ENCODE results near the gene ARID3A. TPM values are rescaled to one million over a fixed set of nuclear protein-coding genes. Genes with fewer than 3 reads are reported as not detected.

ARID3A gene
- polyA plus RNA-seq, 1 donor: 187 TPM

DNA sequence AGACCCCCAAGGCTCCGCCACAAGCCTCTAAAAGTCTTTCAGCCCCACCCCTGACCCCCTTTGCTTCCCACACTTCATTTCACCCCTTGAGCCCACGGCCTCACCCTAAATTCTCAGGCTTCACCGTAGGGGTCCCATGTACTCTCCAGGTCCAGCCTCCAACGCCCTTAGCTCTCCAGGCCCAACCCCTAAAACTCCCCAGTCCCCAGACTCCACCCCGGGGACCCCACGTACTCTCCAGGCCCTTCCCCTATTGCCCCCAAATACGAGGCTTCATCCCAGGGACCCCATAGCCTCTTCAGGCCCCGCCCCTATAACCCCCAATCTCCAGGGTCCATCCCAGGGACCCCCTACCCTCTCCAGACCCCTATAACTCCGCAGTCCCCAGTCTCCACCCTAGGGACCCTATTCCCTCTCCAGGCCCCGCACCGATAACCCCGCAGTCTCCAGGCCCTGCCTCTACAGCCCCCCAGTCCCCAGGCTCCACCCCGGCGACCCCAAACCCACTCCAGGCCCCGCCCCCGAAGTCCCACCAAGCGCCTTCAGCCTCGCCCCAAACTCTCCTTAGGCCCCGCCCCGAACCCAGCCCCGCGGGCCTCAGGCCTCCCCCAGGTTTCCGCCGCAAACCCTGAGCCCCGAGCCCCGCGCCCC, 33.5 kb upstream of the ARID3A start:
- no peak for DNase-seq

DNA sequence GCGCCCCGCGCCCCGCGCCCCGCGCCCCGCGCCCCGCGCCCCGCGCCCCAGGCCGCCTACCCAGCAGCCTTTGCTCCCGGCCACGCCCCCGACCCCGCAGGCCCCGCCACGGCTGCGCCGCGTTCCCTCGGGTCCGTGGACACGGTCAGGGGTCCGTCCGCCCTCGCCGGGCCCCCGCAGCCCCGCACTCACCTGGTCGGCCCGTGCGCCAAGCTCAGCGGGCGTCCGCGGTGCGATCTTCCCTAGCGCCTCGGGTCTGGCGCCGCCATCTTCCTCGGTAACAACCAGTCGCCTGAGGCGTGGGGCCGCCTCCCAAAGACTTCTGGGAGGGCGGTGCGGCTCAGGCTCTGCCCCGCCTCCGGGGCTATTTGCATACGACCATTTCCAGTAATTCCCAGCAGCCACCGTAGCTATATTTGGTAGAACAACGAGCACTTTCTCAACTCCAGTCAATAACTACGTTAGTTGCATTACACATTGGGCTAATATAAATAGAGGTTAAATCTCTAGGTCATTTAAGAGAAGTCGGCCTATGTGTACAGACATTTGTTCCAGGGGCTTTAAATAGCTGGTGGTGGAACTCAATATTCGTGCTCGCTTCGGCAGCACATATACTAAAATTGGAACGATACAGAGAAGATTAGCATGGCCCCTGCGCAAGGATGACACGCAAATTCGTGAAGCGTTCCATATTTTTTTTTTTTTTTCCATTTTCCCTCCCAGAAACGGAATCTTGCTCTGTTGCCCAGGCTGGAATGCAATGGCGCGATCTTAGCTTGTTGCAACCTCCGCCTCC, 32.7 kb upstream of the ARID3A start, which contains the start of the genes MED16 and RNU6-9:
MED16 (minus strand) TSS at position 294 of the 796 bp plus-strand sequence. CDS start 2,056 bp downstream, outside the sequence.
RNU6-9 (plus strand) TSS at position 591 of the 796 bp plus-strand sequence.
- DNase-seq: peak; percentile 94 to 95
- WGBS (ENCODE audit: insufficient coverage, low lambda C conversion rate): no CpG with 5 or more reads among the region's 69 CpGs
- Histone ChIP-seq H3K27me3 (ENCODE audit: control insufficient read depth, insufficient read depth, low read length) (no peaks in the 10 kb centered on the region), H3K4me3 (ENCODE audit: low read length) (peak within 1 kb of the TSS; percentile 88), H3K9me3 (ENCODE audit: control insufficient read depth, low read depth, low read length) (no peaks in the 10 kb centered on the region), H3K36me3 (ENCODE audit: control insufficient read depth, insufficient read depth, low read length) (peaks cover 31% of the 10 kb centered on the region), H3K27ac (ENCODE audit: low read length) (peak within 1 kb of the TSS; percentile 77), H3K4me1 (ENCODE audit: control insufficient read depth, insufficient read depth, low read length) (peaks cover 11% of the 10 kb centered on the region)

More for the DNA sequence above, 33.5 kb upstream of the ARID3A start:
- H3K4me1 ChIP-seq (ENCODE audit: control insufficient read depth, insufficient read depth, low read length): peaks cover 11% of the 10 kb centered on the region
- H3K27ac ChIP-seq (ENCODE audit: low read length): peak overlapping the region; percentile 77
- peaks cover 34% of the 10 kb centered on the region for H3K36me3 ChIP-seq (ENCODE audit: control insufficient read depth, insufficient read depth, low read length)
- H3K4me3 ChIP-seq (ENCODE audit: low read length): peak overlapping the region; percentile 88
- no peaks in the 10 kb centered on the region for H3K9me3 ChIP-seq (ENCODE audit: control insufficient read depth, low read depth, low read length)
- WGBS (ENCODE audit: insufficient coverage, low lambda C conversion rate): no CpG with 5 or more reads among the region's 27 CpGs
- H3K27me3 ChIP-seq (ENCODE audit: control insufficient read depth, insufficient read depth, low read length): no peaks in the 10 kb centered on the region

DNA sequence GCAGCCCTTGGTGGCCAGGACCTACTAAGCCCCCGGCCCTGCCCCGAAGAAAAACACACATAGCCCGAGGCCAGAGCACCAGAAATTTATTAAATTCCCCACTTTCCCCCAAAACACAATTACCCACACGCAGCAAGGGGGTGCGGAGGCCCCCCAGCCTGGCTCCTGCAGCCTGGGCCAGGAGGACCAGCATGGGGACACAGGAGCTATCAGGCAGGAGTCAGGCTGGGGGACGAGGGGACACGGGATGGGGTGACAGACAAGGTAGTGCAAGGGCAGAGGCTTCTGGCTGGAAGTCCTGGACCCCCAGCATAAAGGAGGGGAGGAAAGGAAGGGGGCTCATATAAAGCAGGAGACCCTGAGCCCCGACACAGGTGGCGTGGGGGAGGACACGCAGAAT, 29.4 kb upstream of the ARID3A start:
- Histone ChIP-seq H3K4me3 (ENCODE audit: low read length) (no peak overlapping the region), H3K27me3 (ENCODE audit: control insufficient read depth, insufficient read depth, low read length) (no peaks in the 10 kb centered on the region), H3K36me3 (ENCODE audit: control insufficient read depth, insufficient read depth, low read length) (peaks cover 27% of the 10 kb centered on the region), H3K4me1 (ENCODE audit: control insufficient read depth, insufficient read depth, low read length) (peaks cover 5% of the 10 kb centered on the region), H3K9me3 (ENCODE audit: control insufficient read depth, low read depth, low read length) (peaks cover 4% of the 10 kb centered on the region), H3K27ac (ENCODE audit: low read length) (no peak overlapping the region)
- DNase-seq: no peak
- no CpG with 5 or more reads among the region's 10 CpGs for WGBS (ENCODE audit: insufficient coverage, low lambda C conversion rate)

DNA sequence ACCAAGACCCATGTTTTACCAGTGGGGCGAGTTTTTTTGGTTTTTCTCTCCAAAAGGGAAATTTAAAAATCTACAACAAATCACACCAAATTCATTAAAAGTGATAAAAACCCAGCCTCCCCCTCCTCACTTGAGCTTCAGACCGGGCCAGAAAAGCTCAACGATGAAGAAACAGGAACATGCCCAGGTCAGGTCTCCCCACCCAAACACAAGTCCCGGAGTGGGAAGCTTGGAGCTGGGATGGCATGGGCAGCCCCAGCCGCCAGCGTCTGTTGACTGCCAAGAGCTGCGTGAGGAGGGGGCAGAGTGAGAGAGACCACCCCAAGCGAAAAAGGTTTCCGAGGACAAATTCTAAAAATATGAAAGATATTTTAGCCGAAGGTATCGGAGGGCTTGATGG, 28.8 kb upstream of the ARID3A start:
- Histone ChIP-seq H3K9me3 (ENCODE audit: control insufficient read depth, low read depth, low read length) (peaks cover 4% of the 10 kb centered on the region), H3K4me3 (ENCODE audit: low read length) (no peak overlapping the region), H3K36me3 (ENCODE audit: control insufficient read depth, insufficient read depth, low read length) (peaks cover 32% of the 10 kb centered on the region), H3K4me1 (ENCODE audit: control insufficient read depth, insufficient read depth, low read length) (peaks cover 2% of the 10 kb centered on the region), H3K27me3 (ENCODE audit: control insufficient read depth, insufficient read depth, low read length) (no peaks in the 10 kb centered on the region), H3K27ac (ENCODE audit: low read length) (no peak overlapping the region)
- no peak for DNase-seq
- WGBS (ENCODE audit: insufficient coverage, low lambda C conversion rate): 100% methylated on average over 3 of the region's 11 CpGs

DNA sequence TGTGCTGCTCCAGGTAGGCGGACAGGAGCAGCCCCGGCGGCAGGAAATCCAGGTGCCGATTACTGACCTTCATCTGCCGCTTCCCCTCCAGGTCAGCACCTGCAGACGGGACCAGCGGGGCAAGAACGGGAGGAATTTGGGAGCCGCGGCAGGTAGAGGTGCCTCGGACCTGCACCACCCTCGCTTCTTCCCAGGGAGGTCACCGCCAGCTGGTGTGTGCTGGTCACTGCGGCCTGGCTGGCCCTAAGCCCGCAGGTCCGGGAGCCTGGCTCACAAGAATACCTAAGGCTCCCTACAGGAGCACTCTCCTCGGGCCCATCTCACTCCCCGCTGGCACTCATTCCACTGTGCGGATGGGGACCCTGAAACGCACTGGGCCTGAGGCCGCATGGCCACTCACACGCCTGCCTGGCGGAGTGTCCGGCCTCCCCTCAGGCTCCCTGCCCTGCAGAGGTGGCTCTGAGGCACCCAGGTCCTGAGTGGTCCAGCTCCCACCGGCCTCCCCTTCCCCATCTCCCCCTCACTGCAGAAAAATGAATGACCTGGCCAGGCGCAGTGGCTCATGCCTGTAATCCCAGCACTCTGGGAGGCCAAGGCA, 28.3 kb upstream of the ARID3A start:
- Histone ChIP-seq H3K36me3 (ENCODE audit: control insufficient read depth, insufficient read depth, low read length) (peaks cover 34% of the 10 kb centered on the region), H3K27me3 (ENCODE audit: control insufficient read depth, insufficient read depth, low read length) (no peaks in the 10 kb centered on the region), H3K27ac (ENCODE audit: low read length) (no peak overlapping the region), H3K4me1 (ENCODE audit: control insufficient read depth, insufficient read depth, low read length) (no peaks in the 10 kb centered on the region), H3K9me3 (ENCODE audit: control insufficient read depth, low read depth, low read length) (peaks cover 4% of the 10 kb centered on the region), H3K4me3 (ENCODE audit: low read length) (no peak overlapping the region)
- no CpG with 5 or more reads among the region's 26 CpGs for WGBS (ENCODE audit: insufficient coverage, low lambda C conversion rate)
- DNase-seq: no peak

DNA sequence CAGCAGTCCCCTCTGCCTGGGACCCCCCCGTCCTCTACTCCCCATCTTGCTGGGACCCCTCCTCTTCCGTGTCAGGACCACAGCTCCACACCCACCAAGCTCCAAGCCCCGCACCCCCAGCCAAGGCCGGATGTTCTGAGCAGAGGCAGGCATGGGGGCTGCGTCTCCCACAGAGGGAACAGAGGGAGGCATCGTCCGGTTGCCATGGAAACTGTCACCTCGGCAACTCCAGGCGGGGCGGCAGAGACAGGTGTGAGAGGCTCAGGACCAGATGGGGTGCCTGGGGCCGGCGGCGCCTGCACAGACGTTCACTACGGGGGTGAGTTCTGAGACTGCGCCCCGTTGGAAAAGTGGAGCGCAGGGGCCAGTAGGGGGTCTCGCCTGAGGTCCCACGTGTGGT, 27.2 kb upstream of the ARID3A start:
- Histone ChIP-seq H3K36me3 (ENCODE audit: control insufficient read depth, insufficient read depth, low read length) (peaks cover 34% of the 10 kb centered on the region), H3K4me1 (ENCODE audit: control insufficient read depth, insufficient read depth, low read length) (no peaks in the 10 kb centered on the region), H3K27ac (ENCODE audit: low read length) (no peak overlapping the region), H3K4me3 (ENCODE audit: low read length) (no peak overlapping the region), H3K27me3 (ENCODE audit: control insufficient read depth, insufficient read depth, low read length) (no peaks in the 10 kb centered on the region), H3K9me3 (ENCODE audit: control insufficient read depth, low read depth, low read length) (peaks cover 4% of the 10 kb centered on the region)
- DNase-seq: no peak
- no CpG with 5 or more reads among the region's 20 CpGs for WGBS (ENCODE audit: insufficient coverage, low lambda C conversion rate)

DNA sequence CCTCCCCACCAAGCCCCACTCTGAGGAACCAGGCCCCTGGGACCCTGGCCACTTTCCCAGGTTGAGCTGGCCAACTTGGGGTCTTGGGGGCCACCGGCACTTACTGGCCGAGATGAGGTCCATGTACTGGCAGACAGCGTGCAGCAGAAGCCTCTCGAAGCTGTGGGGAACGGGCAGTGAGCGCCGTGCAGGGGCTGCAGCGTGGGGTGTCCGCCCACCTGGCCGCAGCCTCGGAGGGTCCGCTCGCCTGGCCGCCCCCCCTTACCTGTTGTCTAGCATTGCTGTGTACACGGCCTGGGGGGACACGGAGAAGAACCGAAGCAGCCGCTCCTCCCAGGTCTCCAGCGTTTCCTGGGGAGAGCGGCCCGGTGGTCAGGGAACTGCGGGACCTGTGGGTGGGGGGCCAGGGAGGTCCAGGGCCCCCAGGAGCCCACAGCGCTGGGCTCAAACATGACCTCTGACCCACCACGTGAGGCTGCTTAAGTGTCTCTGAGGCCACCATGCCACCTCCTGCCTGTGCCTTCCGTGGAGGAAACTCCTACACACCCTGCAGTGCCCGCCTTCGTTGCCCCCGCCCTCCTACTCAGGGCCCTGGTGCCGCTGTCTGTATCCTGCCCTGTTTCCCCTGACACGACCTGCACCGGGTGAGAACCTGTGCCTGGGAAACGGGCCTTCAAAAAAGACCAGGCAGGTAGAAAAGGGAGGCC, 26.3 kb upstream of the ARID3A start:
- Histone ChIP-seq H3K4me3 (ENCODE audit: low read length) (no peak overlapping the region), H3K9me3 (ENCODE audit: control insufficient read depth, low read depth, low read length) (peaks cover 4% of the 10 kb centered on the region), H3K27ac (ENCODE audit: low read length) (no peak overlapping the region), H3K36me3 (ENCODE audit: control insufficient read depth, insufficient read depth, low read length) (peaks cover 34% of the 10 kb centered on the region), H3K4me1 (ENCODE audit: control insufficient read depth, insufficient read depth, low read length) (no peaks in the 10 kb centered on the region), H3K27me3 (ENCODE audit: control insufficient read depth, insufficient read depth, low read length) (no peaks in the 10 kb centered on the region)
- no peak for DNase-seq
- no CpG with 5 or more reads among the region's 32 CpGs for WGBS (ENCODE audit: insufficient coverage, low lambda C conversion rate)

DNA sequence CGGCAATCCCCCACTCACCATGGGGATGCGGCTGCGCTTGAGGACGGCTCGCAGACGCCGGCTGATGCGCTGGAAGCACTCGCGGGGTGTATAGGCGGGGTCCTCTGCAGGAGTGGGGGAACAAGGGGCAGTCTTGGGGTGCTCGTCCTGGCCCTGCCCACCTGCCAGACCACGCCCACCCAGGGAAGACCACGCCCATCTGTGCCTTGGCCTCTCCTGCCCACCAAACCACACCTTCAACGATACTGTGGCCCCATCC, 25.9 kb upstream of the ARID3A start:
- Histone ChIP-seq H3K9me3 (ENCODE audit: control insufficient read depth, low read depth, low read length) (peaks cover 4% of the 10 kb centered on the region), H3K36me3 (ENCODE audit: control insufficient read depth, insufficient read depth, low read length) (peaks cover 34% of the 10 kb centered on the region), H3K27me3 (ENCODE audit: control insufficient read depth, insufficient read depth, low read length) (no peaks in the 10 kb centered on the region), H3K4me3 (ENCODE audit: low read length) (no peak overlapping the region), H3K27ac (ENCODE audit: low read length) (no peak overlapping the region), H3K4me1 (ENCODE audit: control insufficient read depth, insufficient read depth, low read length) (no peaks in the 10 kb centered on the region)
- no peak for DNase-seq
- WGBS (ENCODE audit: insufficient coverage, low lambda C conversion rate): no CpG with 5 or more reads among the region's 15 CpGs

DNA sequence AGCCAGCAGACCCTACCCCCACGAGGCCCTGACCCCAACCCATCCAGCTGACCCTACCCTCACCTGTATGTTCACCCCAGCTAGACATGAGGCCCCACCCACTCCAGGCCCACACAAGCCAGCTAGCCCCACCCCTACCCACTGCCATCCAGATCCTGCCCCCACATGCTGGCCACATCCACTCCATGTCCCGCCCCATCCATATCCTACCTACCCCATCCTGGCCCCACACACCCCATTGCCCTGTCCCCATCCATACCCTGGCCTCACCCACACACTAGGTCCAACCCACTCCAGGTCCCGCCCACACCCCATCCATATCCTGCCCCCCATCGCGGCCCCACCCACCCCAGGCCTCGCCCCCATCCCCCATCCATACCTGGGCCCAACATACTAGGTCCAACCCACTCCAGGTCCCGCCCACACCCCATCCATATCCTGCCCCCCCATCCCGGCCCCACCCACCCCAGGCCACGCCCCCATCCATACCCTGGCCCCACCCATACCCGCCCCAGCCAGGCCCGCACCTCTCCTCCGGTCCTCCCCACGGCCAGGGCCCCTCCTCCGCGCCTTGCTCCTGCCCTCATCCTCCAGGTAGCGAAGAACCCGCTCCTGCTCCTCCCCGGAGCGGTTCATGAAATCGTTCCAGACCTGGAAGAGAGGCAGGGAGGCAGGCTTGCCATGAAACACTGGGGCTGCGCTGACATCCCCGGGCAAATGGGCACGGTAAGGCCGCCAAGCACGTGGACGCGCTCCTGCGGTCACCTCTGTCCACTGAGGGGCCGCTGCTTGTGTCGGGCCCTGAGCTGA, 25.3 kb upstream of the ARID3A start:
- Histone ChIP-seq H3K36me3 (ENCODE audit: control insufficient read depth, insufficient read depth, low read length) (peaks cover 34% of the 10 kb centered on the region), H3K27me3 (ENCODE audit: control insufficient read depth, insufficient read depth, low read length) (no peaks in the 10 kb centered on the region), H3K9me3 (ENCODE audit: control insufficient read depth, low read depth, low read length) (peaks cover 4% of the 10 kb centered on the region), H3K4me3 (ENCODE audit: low read length) (no peak overlapping the region), H3K27ac (ENCODE audit: low read length) (no peak overlapping the region), H3K4me1 (ENCODE audit: control insufficient read depth, insufficient read depth, low read length) (no peaks in the 10 kb centered on the region)
- no peak for DNase-seq
- WGBS (ENCODE audit: insufficient coverage, low lambda C conversion rate): no CpG with 5 or more reads among the region's 30 CpGs
